Measurements from ENCODE around the gene GUCY1B1.

Gene GUCY1B1

GRCh38 chr4:155758481-155759371 lies at the start of gene GUCY1B1:
Gene GUCY1B1 (plus strand): TSS chr4:155759021. CDS start chr4:155759141, 120 bp downstream.
- DNase-seq (ENCODE audit: low read depth, low spot score) = peak; percentile 40
- CTCF ChIA-PET = no interaction called here
- TF ChIP-seq CTCF (IDR thresholded peaks at IDR 0.05; ENCODE audit: insufficient read depth, low read length, missing control alignments) = peak; percentile 32
- POLR2A ChIA-PET = no interaction called here
- peak within 1 kb of the TSS; percentile 60 for H3K4me3 ChIP-seq (ENCODE audit: low read depth, low read length)

GRCh38 chr4:155709918-155710317 lies 48.9 kb upstream of the GUCY1B1 start:
- no peak for DNase-seq (ENCODE audit: low read depth, low spot score)
- CTCF ChIA-PET = no interaction called here
- POLR2A ChIA-PET = no interaction called here
- no peak overlapping the region for H3K4me3 ChIP-seq (ENCODE audit: low read depth, low read length)
- no peak for TF ChIP-seq CTCF (IDR thresholded peaks at IDR 0.05; ENCODE audit: insufficient read depth, low read length, missing control alignments)

DNA sequence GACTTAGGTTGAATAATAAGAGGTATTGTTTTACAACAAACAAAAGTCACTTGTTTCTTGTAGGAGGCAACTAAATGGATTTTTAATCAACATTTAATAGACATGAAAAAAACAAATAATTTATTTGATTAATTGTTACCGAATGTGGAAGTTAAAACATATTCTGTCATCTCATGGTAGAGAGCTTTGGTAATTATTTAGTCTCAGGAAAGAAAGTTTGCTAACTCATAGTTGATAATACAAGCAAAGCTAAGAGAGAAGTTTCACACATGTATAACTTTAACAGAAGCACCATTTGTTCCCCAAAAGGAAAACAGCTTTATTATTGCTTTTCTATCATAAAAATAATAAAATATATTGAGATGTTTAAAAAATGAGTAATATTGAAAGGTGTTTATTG lies 47.3 kb upstream of the GUCY1B1 start:
- H3K4me3 ChIP-seq (ENCODE audit: low read depth, low read length) = no peak overlapping the region
- no peak for TF ChIP-seq CTCF (IDR thresholded peaks at IDR 0.05; ENCODE audit: insufficient read depth, low read length, missing control alignments)
- POLR2A ChIA-PET = no interaction called here

DNA sequence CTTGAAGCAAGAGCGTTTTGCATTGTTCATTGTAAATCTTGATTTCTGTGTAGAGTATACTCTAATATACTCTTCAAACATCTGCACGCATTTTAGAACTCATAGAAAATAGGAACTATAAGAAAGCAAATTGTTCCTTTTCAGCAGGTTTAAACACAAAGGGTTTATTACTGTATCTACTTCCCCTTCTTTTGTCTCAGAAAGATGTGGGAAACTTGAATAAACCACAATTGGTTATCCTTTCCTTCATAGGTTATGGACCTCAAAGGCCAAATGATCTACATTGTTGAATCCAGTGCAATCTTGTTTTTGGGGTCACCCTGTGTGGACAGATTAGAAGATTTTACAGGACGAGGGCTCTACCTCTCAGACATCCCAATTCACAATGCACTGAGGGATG lies 46.0 kb upstream of the GUCY1B1 start:
- POLR2A ChIA-PET = no interaction called here
- TF ChIP-seq CTCF (IDR thresholded peaks at IDR 0.05; ENCODE audit: insufficient read depth, low read length, missing control alignments) = no peak
- CTCF ChIA-PET = no interaction called here
- no peak overlapping the region for H3K4me3 ChIP-seq (ENCODE audit: low read depth, low read length)
- no peak for DNase-seq (ENCODE audit: low read depth, low spot score)

More for the DNA sequence above, 47.3 kb upstream of the GUCY1B1 start:
- DNase-seq (ENCODE audit: low read depth, low spot score) = no peak
- CTCF ChIA-PET = no interaction called here

DNA sequence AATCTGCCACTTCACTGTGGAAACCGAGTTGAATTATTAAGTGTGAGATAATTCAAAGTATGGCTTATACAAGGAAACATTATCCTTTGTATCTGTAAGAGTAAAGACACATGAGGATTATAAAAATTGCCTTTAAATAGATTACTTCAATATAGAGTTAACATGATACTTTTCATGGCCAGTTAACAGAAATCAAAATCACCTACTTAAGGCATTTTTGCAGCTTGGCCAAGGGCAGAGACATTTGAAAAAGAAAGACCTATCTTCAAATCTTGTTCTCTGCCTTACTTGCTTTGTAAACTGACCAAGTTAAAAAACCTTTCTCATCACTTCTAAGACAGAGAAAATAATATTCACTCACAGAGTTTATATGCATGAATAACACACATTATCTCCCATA lies 44.9 kb upstream of the GUCY1B1 start:
- ChIA-PET CTCF (no interaction called here), POLR2A (no interaction called here)
- no peak for DNase-seq (ENCODE audit: low read depth, low spot score)
- TF ChIP-seq CTCF (IDR thresholded peaks at IDR 0.05; ENCODE audit: insufficient read depth, low read length, missing control alignments) = no peak
- H3K4me3 ChIP-seq (ENCODE audit: low read depth, low read length) = no peak overlapping the region

DNA sequence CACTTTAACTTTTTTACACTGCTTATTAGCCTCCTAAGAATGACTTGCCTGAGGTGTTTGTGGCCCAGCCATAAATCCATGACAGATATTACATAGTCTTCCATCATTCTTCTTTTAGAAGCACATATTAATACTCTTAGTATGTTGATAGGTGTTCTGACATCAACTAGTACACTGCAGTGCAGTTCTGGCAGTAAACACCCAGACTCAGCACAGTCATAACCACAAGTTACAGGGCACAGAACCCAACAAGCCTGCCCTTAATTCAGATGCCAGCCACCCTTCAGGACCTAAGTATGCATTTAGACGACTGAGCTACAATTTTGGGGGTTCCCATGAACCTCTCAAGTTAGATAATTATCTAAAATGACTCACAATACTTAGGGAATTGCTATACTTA lies 36.5 kb upstream of the GUCY1B1 start:
- no peak for TF ChIP-seq CTCF (IDR thresholded peaks at IDR 0.05; ENCODE audit: insufficient read depth, low read length, missing control alignments)
- no peak for DNase-seq (ENCODE audit: low read depth, low spot score)
- POLR2A ChIA-PET = no interaction called here
- no peak overlapping the region for H3K4me3 ChIP-seq (ENCODE audit: low read depth, low read length)
- CTCF ChIA-PET = no interaction called here
